GM21381 (cell line): Measurements from ENCODE around the gene TAPBP.
"Not testable (repeated sequence)": the region's sequence is repeated elsewhere in the genome, so short reads cannot be mapped to it uniquely, and the experiment has no call there.

ENCODE experiments used
- ATAC-seq: cut with Tn5 transposase; IDR thresholded peaks from one replicate; pipeline ENCODE4 v1.9.1; 2021; ENCODE audit warnings: mild to moderate bottlenecking, moderate library complexity; ENCODE audit not compliant: unreplicated experiment

Gene TAPBP

GRCh38 chr6:33313709-33314514 is at the start of gene TAPBP:
TSS of gene TAPBP (minus strand) at chr6:33314078. CDS start at chr6:33314041, 37 bp downstream.
- peak; percentile 45 for ATAC-seq

- ATAC-seq = not testable (repeated sequence)
Observed at GRCh38 chr6:33363486-33363885, 49.6 kb upstream of the TAPBP start.

GRCh38 chr6:33359331-33359730 is 45.5 kb upstream of the TAPBP start:
- ATAC-seq = no peak

- ATAC-seq = not testable (repeated sequence)
Observed at GRCh38 chr6:33357160-33357871, 43.4 kb upstream of the TAPBP start.

GRCh38 chr6:33356295-33356694 is 42.4 kb upstream of the TAPBP start:
- no peak for ATAC-seq

- not testable (repeated sequence) for ATAC-seq
Observed at GRCh38 chr6:33355860-33356259, 42.0 kb upstream of the TAPBP start.

- no peak for ATAC-seq
Observed at GRCh38 chr6:33347816-33348215, 33.9 kb upstream of the TAPBP start.

- not testable (repeated sequence) for ATAC-seq
Observed at GRCh38 chr6:33346972-33347371, 33.1 kb upstream of the TAPBP start.

- ATAC-seq = peak; percentile 29
Observed at GRCh38 chr6:33344701-33345697, 31.1 kb upstream of the TAPBP start.

- ATAC-seq = peak; percentile 50
Observed at GRCh38 chr6:33343953-33344611, 30.2 kb upstream of the TAPBP start.

GRCh38 chr6:33343606-33343952 is 29.7 kb upstream of the TAPBP start:
- ATAC-seq = not testable (repeated sequence)

- no peak for ATAC-seq
Observed at GRCh38 chr6:33339193-33339592, 25.3 kb upstream of the TAPBP start.

- ATAC-seq = no peak
Observed at GRCh38 chr6:33336495-33336894, 22.6 kb upstream of the TAPBP start.

GRCh38 chr6:33335916-33336315 is 22.0 kb upstream of the TAPBP start:
- no peak for ATAC-seq

GRCh38 chr6:33333666-33334065 is 19.8 kb upstream of the TAPBP start:
- ATAC-seq = no peak

- ATAC-seq = no peak
Observed at GRCh38 chr6:33330736-33331135, 16.9 kb upstream of the TAPBP start.

- no peak for ATAC-seq
Observed at GRCh38 chr6:33329058-33329457, 15.2 kb upstream of the TAPBP start.

GRCh38 chr6:33324125-33324524 is 10.2 kb upstream of the TAPBP start:
- ATAC-seq = no peak

GRCh38 chr6:33323623-33323948 is 9.7 kb upstream of the TAPBP start:
- no peak for ATAC-seq

- no peak for ATAC-seq
Observed at GRCh38 chr6:33321227-33321626, 7.3 kb upstream of the TAPBP start.
